Lower leg skin (tissue), 3 donors: ENCODE measurements around the gene MAD1L1.

Source experiments
- POLR2A ChIP-seq, 2 donors: fragments of 450-650 bp; IDR thresholded peaks; one replicate each; pipeline ENCODE4 v1.6.1; 2016 to 2017; ENCODE audit warnings: antibody characterized with exemption in 2 of 2, mild to moderate bottlenecking in 1 of 2, moderate library complexity in 1 of 2
- TF ChIP-seq, protein P1 (sequence below), 3 donors: fragments of 450-650 bp; IDR thresholded peaks; one replicate each; pipeline ENCODE4 v1.5.1; 2016; ENCODE audit warnings: antibody characterized with exemption in 3 of 3, mild to moderate bottlenecking in 3 of 3, moderate library complexity in 2 of 3

DNA sequence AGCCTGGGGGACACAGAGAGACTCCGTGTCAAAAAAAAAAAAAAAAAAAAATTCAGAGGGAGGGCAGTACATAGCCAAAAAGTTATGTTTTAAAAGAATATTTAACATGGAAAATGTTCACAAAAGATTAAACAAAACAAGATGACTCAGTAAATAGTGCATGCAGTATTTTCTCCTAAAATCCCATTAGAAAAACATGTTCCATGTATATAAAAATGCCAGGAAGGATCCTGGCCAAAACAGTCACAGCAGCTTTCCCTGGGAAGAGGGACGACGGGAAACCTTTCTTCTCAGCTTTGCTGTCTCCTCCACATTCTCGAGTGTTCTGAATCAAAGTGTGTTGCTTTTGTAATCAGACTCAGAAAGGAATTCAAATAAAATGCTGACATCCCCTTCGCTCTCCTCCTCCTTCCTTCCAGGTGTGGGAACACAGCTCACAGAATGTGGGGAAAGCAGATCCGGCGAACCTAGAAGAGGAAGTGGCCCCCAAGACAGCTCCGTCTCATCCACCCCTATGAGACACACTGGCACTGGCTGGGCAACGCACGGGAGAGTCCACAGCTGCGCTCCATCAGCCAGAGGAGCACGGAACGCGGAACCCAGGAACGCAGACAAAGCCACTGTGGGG is 139.4 kb downstream of the MAD1L1 start:
- TF ChIP-seq, protein P1, sequence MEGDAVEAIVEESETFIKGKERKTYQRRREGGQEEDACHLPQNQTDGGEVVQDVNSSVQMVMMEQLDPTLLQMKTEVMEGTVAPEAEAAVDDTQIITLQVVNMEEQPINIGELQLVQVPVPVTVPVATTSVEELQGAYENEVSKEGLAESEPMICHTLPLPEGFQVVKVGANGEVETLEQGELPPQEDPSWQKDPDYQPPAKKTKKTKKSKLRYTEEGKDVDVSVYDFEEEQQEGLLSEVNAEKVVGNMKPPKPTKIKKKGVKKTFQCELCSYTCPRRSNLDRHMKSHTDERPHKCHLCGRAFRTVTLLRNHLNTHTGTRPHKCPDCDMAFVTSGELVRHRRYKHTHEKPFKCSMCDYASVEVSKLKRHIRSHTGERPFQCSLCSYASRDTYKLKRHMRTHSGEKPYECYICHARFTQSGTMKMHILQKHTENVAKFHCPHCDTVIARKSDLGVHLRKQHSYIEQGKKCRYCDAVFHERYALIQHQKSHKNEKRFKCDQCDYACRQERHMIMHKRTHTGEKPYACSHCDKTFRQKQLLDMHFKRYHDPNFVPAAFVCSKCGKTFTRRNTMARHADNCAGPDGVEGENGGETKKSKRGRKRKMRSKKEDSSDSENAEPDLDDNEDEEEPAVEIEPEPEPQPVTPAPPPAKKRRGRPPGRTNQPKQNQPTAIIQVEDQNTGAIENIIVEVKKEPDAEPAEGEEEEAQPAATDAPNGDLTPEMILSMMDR (IDR thresholded peaks at IDR 0.05), result no peak
- no peak for TF ChIP-seq POLR2A (IDR thresholded peaks at IDR 0.05)
